KG1 (cell line): Measurements from ENCODE around the gene STK40.

Experiments
- DNase-seq: peaks from one replicate; lab custom pipeline; 2025; lab: John Stamatoyannopoulos, UW

Gene STK40

GRCh38 chr1:36343651-36344394, 41.9 kb downstream of the STK40 start:
- DNase-seq = no peak

- no peak for DNase-seq
These were observed 43.1 kb downstream of the STK40 start for GRCh38 chr1:36342426-36343185.

GRCh38 chr1:36341626-36342320, 44.0 kb downstream of the STK40 start:
- no peak for DNase-seq

GRCh38 chr1:36339615-36340014, 46.1 kb downstream of the STK40 start:
- no peak for DNase-seq

GRCh38 chr1:36339215-36339614, 46.5 kb downstream of the STK40 start:
- DNase-seq = no peak

GRCh38 chr1:36337830-36338229, 47.9 kb downstream of the STK40 start:
- no peak for DNase-seq

- no peak for DNase-seq
These were observed 54.8 kb downstream of the STK40 start for GRCh38 chr1:36330940-36331339.

GRCh38 chr1:36329817-36330216, 55.9 kb downstream of the STK40 start:
- DNase-seq = no peak

GRCh38 chr1:36328713-36329112, 57.0 kb downstream of the STK40 start:
- DNase-seq = no peak

GRCh38 chr1:36328088-36328480, 57.6 kb downstream of the STK40 start:
- DNase-seq = no peak

GRCh38 chr1:36327421-36328087, 58.2 kb downstream of the STK40 start:
- no peak for DNase-seq

- DNase-seq = no peak
These were observed 59.2 kb downstream of the STK40 start for GRCh38 chr1:36326499-36326898.

- DNase-seq = no peak
These were observed 61.4 kb downstream of the STK40 start for GRCh38 chr1:36324353-36324703.

- peak; percentile 37 for DNase-seq
These were observed 61.9 kb downstream of the STK40 start, which contains the start of gene EVA1B for GRCh38 chr1:36323636-36324352. EVA1B (minus strand) TSS chr1:36323645; CDS start chr1:36323037, 608 bp downstream.

- no peak for DNase-seq
These were observed 62.7 kb downstream of the STK40 start for GRCh38 chr1:36322786-36323635.

GRCh38 chr1:36322041-36322785, 63.5 kb downstream of the STK40 start:
- DNase-seq = no peak

- DNase-seq = no peak
These were observed 64.4 kb downstream of the STK40 start for GRCh38 chr1:36321119-36321951.

- no peak for DNase-seq
These were observed 65.0 kb downstream of the STK40 start for GRCh38 chr1:36320767-36321118.

- DNase-seq = no peak
These were observed 65.4 kb downstream of the STK40 start for GRCh38 chr1:36320291-36320761.
